CD14-positive monocyte (primary cell): ENCODE data around the gene OTOG. TPM values are rescaled to one million over a fixed set of nuclear protein-coding genes. Genes with fewer than 3 reads are reported as not detected.

Experiments
- DNase-seq, 3 donors: peaks; one replicate each; pipeline ENCODE4 v3.0.0-alpha.2; 2011 to 2022
- H2AFZ ChIP-seq: 2 replicates; pipeline ENCODE4 v1.6.0; 2012; ENCODE audit warnings: mild to moderate bottlenecking, low read depth, low read length, inconsistent platforms; ENCODE audit not compliant: insufficient read depth, poor library complexity, severe bottlenecking
- H3K27ac ChIP-seq, 2 donors: 1 replicate in 1 of 2; 2 replicates in 1 of 2; pipeline ENCODE4 v1.5.1; 2012 to 2013; ENCODE audit warnings: low read length in 2 of 2, control low read depth in 1 of 2, inconsistent platforms in 1 of 2, low read depth in 1 of 2, mild to moderate bottlenecking in 1 of 2
- H3K27me3 ChIP-seq, 2 donors: one replicate each; pipeline versions ENCODE4 v1.6.0 to v1.6.1; 2011 to 2013; ENCODE audit warnings: low read length in 2 of 2; ENCODE audit not compliant: control insufficient read depth in 2 of 2, insufficient read depth in 2 of 2
- H3K36me3 ChIP-seq, 2 donors: replicated peaks in 1 of 2; 1 replicate in 1 of 2; 2 replicates in 1 of 2; pipeline versions ENCODE4 v1.5.1 to v1.6.1; 2012 to 2013; ENCODE audit warnings: low read length in 2 of 2, control low read depth in 1 of 2, inconsistent platforms in 1 of 2, mild to moderate bottlenecking in 1 of 2; ENCODE audit not compliant: insufficient read depth in 2 of 2, control insufficient read depth in 1 of 2
- H3K4me1 ChIP-seq, 2 donors: 1 replicate in 1 of 2; 2 replicates in 1 of 2; pipeline versions ENCODE4 v1.5.1 to v1.6.1; 2012 to 2013; ENCODE audit warnings: low read length in 2 of 2, control low read depth in 1 of 2, inconsistent platforms in 1 of 2, mild to moderate bottlenecking in 1 of 2, moderate library complexity in 1 of 2; ENCODE audit not compliant: insufficient read depth in 2 of 2, control insufficient read depth in 1 of 2
- H3K4me2 ChIP-seq: replicated peaks from 2 replicates; pipeline ENCODE3; 2012; ENCODE audit warnings: low read length, moderate library complexity, mild to moderate bottlenecking; ENCODE audit not compliant: poor library complexity, severe bottlenecking; ENCODE audit errors: extremely low read depth
- H3K4me3 ChIP-seq, 3 experiments: fragments of 200-600 bp in 1 of 3; sonication (generic) in 1 of 3; replicated peaks in 1 of 3; 1 replicate in 2 of 3; 2 replicates in 1 of 3; pipeline ENCODE4 v1.5.1; 2011 to 2013; ENCODE audit warnings: low read length in 3 of 3, mild to moderate bottlenecking in 3 of 3, control low read depth in 2 of 3, low read depth in 2 of 3, inconsistent platforms in 1 of 3, moderate library complexity in 1 of 3
- H3K79me2 ChIP-seq: 2 replicates; pipeline ENCODE4 v1.6.0; 2012; ENCODE audit warnings: mild to moderate bottlenecking, control low read depth, inconsistent platforms, low read length, moderate library complexity; ENCODE audit not compliant: insufficient read depth
- H3K9ac ChIP-seq: 2 replicates; pipeline ENCODE4 v1.6.0; 2017; ENCODE audit warnings: low read length, mild to moderate bottlenecking; ENCODE audit not compliant: insufficient read depth, poor library complexity, severe bottlenecking
- H3K9me3 ChIP-seq, 2 donors: replicated peaks in 1 of 2; 1 replicate in 1 of 2; 2 replicates in 1 of 2; pipeline versions ENCODE4 v1.5.1 to v1.6.1; 2012 to 2013; ENCODE audit warnings: low read length in 2 of 2, control low read depth in 1 of 2; ENCODE audit not compliant: control insufficient read depth in 1 of 2, insufficient read depth in 1 of 2
- H4K20me1 ChIP-seq: 2 replicates; pipeline ENCODE4 v1.6.0; 2012; ENCODE audit warnings: mild to moderate bottlenecking, low read length, control low read depth, moderate library complexity; ENCODE audit not compliant: insufficient read depth
- H3K27ac Mint-ChIP-seq, 7 donors: one replicate each; pipeline ENCODE4 v1.8.0; 2020; ENCODE audit warnings: mild to moderate bottlenecking in 7 of 7, mixed read lengths in 7 of 7, moderate library complexity in 6 of 7, inconsistent platforms in 2 of 7
- H3K27me3 Mint-ChIP-seq, 3 donors: one replicate each; pipeline ENCODE4 v1.8.0; 2021 to 2022; ENCODE audit warnings: low read depth in 3 of 3, mild to moderate bottlenecking in 3 of 3, mixed read lengths in 3 of 3, moderate library complexity in 3 of 3, inconsistent platforms in 1 of 3
- H3K36me3 Mint-ChIP-seq, 2 donors: one replicate each; pipeline ENCODE4 v1.8.0; 2020; ENCODE audit warnings: mixed read lengths in 2 of 2, inconsistent platforms in 1 of 2, mild to moderate bottlenecking in 1 of 2
- H3K4me1 Mint-ChIP-seq: one replicate; pipeline ENCODE4 v1.8.0; 2020; ENCODE audit warnings: mild to moderate bottlenecking, mixed read lengths
- H3K4me3 Mint-ChIP-seq, 2 donors: one replicate each; pipeline ENCODE4 v1.8.0; 2020; ENCODE audit warnings: mild to moderate bottlenecking in 2 of 2, mixed read lengths in 2 of 2, moderate library complexity in 1 of 2
- H3K9me3 Mint-ChIP-seq, 7 donors: one replicate each; pipeline ENCODE4 v1.8.0; 2020 to 2022; ENCODE audit warnings: mixed read lengths in 7 of 7, mild to moderate bottlenecking in 6 of 7, moderate library complexity in 6 of 7, inconsistent platforms in 2 of 7
- WGBS: methylation state at CpG from one replicate; pipeline ENCODE4 v1.1.5; 2013; ENCODE audit warnings: missing lambda C conversion rate; ENCODE audit not compliant: insufficient coverage; 5-methylcytosine and 5-hydroxymethylcytosine counted together
- intact Hi-C, 2 donors: fragments of 100-400 bp; cut with micrococcal nuclease; formaldehyde crosslinking; loops; one replicate each; pipeline versions ENCODE4 v1.15.0 to v1.15.1; 2023
- polyA plus RNA-seq, 3 donors: library from polyadenylated mRNA; depleted of rRNA in 1 of 3; unstranded in 2 of 3; stranded (reverse) in 1 of 3; fragments of 300-500 nt in 2 of 3; fragments of >200 nt in 1 of 3; fragmentation: Illumina TruSeq in 2 of 3; gene quantifications; 1 replicate in 2 of 3; 2 replicates in 1 of 3; pipeline ENCODE4 v1.2.3, GENCODE V29; 2012 to 2021
- TF ChIP-seq, protein P1 (sequence below): fragments of 200-600 bp; IDR thresholded peaks from one replicate; pipeline ENCODE4 v1.8.0; 2022; ENCODE audit warnings: antibody characterized with exemption, mild to moderate bottlenecking

The OTOG gene
- polyA plus RNA-seq, 3 donors: not detected

DNA sequence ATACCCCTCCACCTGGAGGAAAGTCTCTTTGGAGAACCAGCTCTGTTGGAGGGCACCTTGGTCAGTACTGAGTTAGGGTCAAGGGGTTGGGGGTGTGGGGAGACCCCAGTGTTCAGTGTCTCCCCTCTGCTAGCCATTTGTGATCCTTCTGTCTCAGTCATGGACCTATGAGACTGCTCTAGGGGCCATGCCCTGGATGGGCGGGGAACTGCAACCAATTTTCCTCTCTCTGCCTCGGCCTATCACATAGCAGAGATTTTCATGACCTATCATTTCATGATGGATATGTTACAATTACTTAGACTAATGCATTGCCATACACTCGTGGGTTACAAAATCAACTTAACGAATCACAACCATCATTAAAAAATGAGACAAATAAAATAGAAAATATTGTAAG lies 7.4 kb downstream of the OTOG start:
- Histone ChIP-seq H3K9me3 (no peaks in the 10 kb centered on the region), H3K36me3 (no peaks in the 10 kb centered on the region), H3K79me2 (no peaks in the 10 kb centered on the region), H3K9ac (no peak overlapping the region), H4K20me1 (no peaks in the 10 kb centered on the region), H3K27me3 (no peaks in the 10 kb centered on the region), H3K4me3 (no peak overlapping the region), H2AFZ (no peak overlapping the region), H3K4me1 (no peaks in the 10 kb centered on the region), H3K27ac (no peak overlapping the region), H3K4me2 (no peak overlapping the region)
- no peaks in the 10 kb centered on the region for H3K4me1 Mint-ChIP-seq
- no peaks in the 10 kb centered on the region for H3K36me3 Mint-ChIP-seq
- TF ChIP-seq, protein P1, sequence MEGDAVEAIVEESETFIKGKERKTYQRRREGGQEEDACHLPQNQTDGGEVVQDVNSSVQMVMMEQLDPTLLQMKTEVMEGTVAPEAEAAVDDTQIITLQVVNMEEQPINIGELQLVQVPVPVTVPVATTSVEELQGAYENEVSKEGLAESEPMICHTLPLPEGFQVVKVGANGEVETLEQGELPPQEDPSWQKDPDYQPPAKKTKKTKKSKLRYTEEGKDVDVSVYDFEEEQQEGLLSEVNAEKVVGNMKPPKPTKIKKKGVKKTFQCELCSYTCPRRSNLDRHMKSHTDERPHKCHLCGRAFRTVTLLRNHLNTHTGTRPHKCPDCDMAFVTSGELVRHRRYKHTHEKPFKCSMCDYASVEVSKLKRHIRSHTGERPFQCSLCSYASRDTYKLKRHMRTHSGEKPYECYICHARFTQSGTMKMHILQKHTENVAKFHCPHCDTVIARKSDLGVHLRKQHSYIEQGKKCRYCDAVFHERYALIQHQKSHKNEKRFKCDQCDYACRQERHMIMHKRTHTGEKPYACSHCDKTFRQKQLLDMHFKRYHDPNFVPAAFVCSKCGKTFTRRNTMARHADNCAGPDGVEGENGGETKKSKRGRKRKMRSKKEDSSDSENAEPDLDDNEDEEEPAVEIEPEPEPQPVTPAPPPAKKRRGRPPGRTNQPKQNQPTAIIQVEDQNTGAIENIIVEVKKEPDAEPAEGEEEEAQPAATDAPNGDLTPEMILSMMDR: no peak
- intact Hi-C loops: no loop called here
- DNase-seq: no peak
- no peaks in the 10 kb centered on the region for H3K9me3 Mint-ChIP-seq
- H3K27ac Mint-ChIP-seq: no peak overlapping the region
- no peak overlapping the region for H3K4me3 Mint-ChIP-seq
- peaks cover 8 to 12% (median 9%) of the 10 kb centered on the region in 3 donors for H3K27me3 Mint-ChIP-seq
- 100% methylated on average over 1 of the region's 4 CpGs for WGBS

- H3K36me3 ChIP-seq: no peaks in the 10 kb centered on the region
- H3K4me1 ChIP-seq: no peaks in the 10 kb centered on the region
- H3K4me1 Mint-ChIP-seq: no peaks in the 10 kb centered on the region
- no peaks in the 10 kb centered on the region for H3K27me3 ChIP-seq
- no peak overlapping the region for H3K4me3 Mint-ChIP-seq
- no peaks in the 10 kb centered on the region for H3K36me3 Mint-ChIP-seq
- no peak for DNase-seq
- no peaks in the 10 kb centered on the region for H4K20me1 ChIP-seq
- H3K27ac Mint-ChIP-seq: no peak overlapping the region
- H3K79me2 ChIP-seq: no peaks in the 10 kb centered on the region
- H3K4me3 ChIP-seq: no peak overlapping the region
- no peak overlapping the region for H2AFZ ChIP-seq
- no peak overlapping the region for H3K9ac ChIP-seq
- peaks cover 7 to 13% (median 8%) of the 10 kb centered on the region in 3 donors for H3K27me3 Mint-ChIP-seq
- no peak overlapping the region for H3K4me2 ChIP-seq
- intact Hi-C loops: no loop called here
- no peaks in the 10 kb centered on the region for H3K9me3 ChIP-seq
- 93% methylated on average over 8 of the region's 8 CpGs for WGBS
- TF ChIP-seq, protein P1: no peak
- no peak overlapping the region for H3K27ac ChIP-seq
- no peaks in the 10 kb centered on the region for H3K9me3 Mint-ChIP-seq
These were observed 9.9 kb downstream of the OTOG start for GRCh38 chr11:17556999-17557398.
